Measurements from ENCODE around the gene CACHD1.

Gene CACHD1

DNA sequence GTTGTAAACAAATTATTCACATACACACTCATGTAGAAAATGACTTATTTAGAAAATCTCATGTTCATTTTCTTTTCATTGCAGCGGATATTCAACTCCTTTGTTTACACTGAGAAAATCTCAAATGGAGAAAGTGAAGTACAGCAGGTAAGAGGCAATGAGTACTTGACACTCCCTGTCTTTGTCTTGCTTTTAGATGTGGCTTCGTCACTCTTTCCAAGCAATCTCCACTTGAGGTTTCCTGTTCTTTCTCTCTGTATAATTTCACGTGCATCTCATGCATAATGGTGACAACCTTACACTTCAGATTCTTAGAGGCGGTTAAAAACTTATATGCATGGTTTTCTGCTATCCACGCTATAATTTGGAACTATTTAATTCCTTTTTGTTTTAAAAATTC lies 80.6 kb downstream of the CACHD1 start:
- DNase-seq (ENCODE audit: low read depth) = no peak

DNA sequence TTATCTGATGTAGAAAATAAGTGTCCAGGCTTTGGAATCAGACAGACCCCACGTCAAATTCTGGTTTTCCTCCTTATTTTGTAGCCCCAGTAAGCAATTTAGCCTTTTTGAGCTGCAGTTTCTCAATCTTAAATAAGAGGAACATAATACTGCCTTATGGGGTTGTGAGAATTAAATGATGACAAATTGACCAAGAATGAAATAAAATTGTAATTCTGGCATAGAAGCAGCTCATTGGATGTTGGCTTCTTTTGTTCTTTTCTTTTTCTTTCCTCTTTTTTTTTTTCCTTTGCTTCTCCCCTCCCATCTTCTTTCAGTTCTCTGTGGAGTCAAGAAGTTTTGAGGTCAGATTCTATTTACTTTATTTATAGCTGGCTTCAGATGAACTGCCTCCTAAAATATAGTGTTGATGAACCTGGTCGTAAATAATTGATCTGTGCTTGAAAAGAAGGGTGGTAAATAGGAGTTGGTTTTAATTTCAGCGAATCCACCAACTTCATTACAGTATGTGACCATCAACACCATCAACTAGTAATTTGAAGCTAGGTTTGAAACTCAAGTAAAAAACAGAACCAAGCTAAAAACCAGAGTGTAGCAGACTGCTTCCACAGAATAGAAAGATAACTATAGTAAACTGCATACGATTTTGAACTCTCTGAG lies 81.1 kb downstream of the CACHD1 start:
- no peak for DNase-seq (ENCODE audit: low read depth)

DNA sequence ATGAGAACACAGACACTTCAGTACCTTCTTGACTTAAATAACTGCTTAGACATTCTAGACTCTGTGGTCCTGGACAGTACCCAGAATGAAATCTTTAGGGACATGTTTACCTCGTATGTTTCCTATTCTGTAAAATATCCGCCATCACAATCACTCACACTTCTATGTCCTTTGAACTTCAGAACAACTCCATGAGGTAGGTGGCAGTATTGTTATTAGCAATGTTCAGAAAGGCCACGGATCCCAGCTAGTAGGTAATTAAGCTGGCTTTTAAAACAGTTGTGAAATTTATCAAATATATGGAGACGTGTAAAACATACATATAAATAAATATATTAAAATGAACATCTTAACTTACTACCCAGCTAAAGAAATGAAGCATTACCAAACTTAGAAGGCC lies 83.4 kb downstream of the CACHD1 start:
- no peak for DNase-seq (ENCODE audit: low read depth)

DNA sequence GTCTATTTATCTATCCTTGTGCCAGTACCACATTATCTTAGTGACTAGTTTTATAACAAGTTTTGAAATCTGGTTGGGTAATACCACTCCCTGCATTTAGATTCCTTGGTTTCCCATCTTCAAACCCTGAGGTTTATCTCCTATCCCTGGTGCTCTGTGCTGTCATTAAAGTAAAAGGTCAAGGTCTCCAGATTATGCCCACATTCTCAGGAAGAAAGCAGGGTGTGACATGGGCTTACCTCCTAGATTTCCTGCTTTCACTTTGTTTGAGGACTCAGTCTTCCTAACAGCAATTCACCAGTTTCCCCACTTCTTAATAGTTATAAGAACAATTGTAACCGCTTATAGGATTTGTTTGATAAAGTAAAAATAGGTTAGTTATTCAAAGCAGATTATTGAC lies 86.0 kb downstream of the CACHD1 start:
- DNase-seq (ENCODE audit: low read depth) = no peak

DNA sequence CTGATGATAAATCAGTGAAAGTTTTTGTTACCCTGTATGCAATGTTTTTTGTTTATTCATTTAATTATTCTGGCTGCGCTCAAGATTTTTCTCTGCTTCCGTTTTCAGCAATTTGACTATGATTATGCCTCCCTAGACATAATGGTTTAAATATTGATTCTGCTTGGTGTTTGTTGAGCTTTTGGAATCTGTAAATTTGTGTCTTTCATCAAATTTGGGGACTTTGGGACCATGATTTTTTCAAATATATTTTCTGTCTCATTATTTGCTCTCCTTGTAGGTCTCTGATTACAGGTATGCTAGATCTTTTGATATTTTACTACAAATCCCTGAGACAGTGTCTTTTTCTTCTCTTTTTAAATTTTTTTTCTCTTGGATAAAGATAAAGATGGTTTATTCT lies 92.1 kb downstream of the CACHD1 start:
- DNase-seq (ENCODE audit: low read depth) = no peak

DNA sequence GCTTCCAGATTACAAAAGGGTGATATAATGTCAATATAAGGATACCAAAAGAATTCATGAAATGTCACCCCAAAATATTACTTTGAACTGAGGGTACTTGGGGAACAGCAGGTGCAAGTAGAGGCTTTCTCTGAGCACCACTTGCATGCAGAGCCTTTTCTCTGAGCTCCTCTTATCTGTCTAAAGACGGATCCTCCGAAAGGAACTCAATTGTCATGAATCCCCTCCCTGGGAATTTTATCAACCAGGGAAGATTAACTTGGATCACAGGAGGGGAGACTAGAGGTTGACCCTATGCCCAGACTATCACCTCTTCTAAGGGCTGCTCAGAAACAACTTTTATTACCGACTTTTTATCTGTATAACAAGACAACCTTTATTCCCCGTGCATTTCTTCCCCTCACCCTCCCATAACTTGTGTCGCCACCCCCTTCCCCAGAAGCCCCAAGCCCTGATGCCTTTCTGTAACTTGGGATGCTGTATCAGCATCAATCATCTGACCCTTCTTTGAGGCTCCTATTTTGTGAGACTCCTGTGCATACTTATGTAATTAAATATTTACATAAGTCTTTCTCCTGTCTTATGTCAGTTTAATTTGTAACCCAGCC lies 94.1 kb downstream of the CACHD1 start:
- DNase-seq (ENCODE audit: low read depth) = no peak

DNA sequence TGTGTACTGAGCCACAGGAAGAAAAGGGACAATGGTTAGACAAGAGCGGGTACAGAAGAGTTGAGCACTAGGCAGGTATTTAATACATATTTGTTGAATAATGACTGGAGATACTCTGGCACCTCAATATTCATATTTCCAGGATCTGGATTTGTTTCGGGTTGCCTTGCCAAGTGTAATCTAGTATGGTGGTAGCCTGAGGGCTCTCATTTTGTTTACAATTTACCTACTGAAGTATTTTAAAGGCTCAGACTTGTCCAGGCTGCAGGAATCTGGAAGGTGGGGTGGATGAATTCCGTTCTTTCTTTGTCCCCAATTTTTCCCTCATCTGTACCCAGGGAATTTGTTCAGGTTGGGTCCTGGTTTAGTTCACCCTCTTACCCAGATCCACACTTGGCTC lies 95.0 kb downstream of the CACHD1 start:
- DNase-seq (ENCODE audit: low read depth) = no peak

DNA sequence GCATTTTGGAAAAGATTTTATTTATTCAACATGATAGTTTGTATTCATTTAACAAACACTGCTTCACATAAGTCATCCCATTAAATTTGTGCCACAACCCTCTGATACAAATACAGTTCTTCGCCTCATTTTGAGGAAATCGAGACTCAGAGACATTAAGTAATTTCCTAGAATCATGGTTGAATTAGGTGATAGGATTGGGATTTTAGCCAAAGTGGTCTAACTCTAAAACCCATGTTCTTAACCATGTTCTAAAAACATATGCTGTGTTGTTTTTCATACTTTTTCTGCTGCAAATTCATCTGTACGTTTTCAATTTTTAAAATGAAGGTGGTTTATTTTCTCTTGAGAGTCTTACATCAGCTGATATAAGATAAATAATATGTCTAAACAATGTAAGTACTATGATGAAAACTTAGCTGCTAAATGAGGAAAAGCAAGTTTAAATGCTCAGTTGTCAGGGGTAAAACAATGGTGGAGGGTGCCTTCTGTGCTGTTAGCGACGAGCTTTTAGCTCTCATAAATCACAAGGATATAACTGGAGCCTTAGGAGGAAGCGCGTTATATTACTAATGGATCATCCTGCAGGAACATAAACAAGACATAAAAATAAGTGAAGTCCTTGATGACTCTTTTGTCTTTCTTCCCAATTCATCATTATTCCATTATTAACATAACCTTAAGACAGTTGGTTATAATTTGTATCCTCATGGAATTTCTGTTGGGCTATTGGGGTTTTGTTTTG lies 97.7 kb downstream of the CACHD1 start:
- no peak for DNase-seq (ENCODE audit: low read depth)

DNA sequence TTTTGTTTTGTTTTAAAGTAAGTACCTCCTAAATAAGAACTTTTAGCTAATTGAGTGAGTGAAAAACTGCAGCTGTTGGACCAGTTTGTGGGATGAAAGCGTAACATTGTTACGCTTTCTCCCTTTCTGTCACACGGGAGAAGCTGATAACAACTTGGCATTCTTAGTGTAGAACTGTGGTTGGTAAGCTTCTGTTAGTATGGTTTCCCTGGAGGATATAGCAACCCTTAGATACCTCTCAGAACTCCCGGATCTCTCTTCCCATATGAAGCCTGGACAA lies 98.2 kb downstream of the CACHD1 start:
- no peak for DNase-seq (ENCODE audit: low read depth)

DNA sequence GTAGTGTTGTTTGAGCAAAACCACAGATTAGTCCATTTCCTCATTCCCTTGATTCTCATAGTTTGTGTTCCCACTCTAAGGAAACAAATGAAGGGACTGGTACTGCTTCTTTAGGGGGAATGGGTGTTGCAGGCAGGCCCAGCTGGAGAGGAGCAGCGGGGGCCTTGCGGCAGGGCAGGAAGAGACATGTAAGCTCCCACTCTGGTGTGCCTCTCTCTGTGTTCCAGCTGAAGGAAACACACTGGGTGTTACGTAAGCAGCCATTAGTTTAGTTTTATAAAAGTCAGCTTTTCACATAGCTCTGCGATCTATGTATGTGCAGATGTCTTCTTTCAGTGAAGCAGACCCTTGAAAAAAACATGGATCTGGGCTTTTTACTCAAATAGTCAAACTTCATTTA lies 99.5 kb downstream of the CACHD1 start:
- DNase-seq (ENCODE audit: low read depth) = no peak

DNA sequence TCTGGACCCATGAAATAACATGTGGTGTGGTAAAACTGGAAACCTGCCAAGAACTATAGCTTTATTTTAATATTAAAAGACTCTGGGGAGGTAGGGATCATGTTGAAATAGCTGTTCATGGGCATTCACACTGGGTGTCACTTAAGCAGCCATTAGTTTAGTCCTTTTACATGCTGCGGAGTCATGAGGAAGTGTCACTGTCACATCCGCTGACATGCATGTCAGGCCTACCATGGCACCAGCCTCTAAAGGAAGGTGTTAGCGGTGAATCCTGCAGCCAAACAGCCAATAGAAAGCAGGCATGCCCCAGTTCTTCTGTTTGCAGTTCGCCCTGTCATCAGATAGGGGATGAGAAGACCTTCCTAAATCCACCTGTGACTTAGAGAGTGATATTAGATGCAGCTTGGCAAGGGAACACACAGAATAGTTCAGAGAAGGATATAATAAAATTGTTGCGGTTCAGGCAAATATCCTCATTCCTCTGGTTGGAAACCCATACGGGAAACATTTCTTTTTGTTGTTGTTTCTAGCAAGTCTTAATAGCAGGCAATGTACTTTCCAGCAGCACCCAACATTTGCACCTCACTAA lies 100.4 kb downstream of the CACHD1 start:
- DNase-seq (ENCODE audit: low read depth) = no peak

DNA sequence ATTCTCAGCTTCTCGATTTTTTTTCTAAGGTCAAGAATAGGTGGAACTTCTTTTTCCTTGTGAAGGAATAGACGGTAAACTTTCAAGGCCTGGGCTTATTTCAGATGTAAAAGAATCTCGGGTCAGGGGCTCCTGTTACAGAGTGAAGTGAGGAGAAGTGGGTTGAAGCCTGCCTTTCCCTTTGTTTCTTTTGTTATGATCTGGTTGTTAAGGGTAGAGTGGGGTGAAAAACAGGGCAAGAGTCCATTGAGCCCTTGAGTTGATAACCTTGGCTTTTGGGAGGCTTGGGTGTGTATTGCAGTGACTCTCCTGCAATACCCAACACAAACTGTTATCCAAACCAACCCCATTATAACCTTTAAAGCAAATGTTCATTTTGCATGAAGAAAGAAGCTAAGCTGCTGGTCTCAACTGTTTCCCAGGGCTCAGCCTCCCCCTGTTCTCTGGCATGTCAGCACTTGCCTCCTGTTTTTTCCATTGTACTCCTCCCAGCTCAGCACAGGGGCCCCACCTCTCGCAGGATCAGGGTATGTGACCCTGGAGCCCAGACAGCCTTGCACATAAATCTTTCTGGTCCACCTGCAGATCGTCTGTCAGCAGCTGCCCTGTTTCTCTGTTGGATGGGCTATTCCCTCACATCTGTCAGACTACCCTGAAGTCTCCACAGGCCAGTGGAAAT lies 102.4 kb downstream of the CACHD1 start:
- no peak for DNase-seq (ENCODE audit: low read depth)

DNA sequence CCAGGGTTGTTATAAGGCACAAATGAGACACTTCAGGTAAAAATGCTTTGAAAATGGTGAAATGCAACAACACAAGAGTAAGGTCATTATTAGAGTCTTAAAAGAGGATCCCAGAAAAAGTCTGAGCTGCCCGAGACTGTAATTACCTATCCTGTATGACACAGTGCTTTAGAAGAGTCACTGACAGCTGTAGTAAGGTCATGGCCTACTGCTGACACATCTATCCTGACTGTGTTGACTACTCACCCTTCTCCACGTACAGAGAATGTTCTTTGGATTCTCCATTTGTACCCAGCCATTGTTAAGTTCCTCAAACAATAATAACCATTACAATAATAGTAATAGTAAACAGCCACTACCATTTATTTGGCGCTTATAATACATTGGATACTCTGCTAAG lies 104.4 kb downstream of the CACHD1 start:
- DNase-seq (ENCODE audit: low read depth) = no peak

DNA sequence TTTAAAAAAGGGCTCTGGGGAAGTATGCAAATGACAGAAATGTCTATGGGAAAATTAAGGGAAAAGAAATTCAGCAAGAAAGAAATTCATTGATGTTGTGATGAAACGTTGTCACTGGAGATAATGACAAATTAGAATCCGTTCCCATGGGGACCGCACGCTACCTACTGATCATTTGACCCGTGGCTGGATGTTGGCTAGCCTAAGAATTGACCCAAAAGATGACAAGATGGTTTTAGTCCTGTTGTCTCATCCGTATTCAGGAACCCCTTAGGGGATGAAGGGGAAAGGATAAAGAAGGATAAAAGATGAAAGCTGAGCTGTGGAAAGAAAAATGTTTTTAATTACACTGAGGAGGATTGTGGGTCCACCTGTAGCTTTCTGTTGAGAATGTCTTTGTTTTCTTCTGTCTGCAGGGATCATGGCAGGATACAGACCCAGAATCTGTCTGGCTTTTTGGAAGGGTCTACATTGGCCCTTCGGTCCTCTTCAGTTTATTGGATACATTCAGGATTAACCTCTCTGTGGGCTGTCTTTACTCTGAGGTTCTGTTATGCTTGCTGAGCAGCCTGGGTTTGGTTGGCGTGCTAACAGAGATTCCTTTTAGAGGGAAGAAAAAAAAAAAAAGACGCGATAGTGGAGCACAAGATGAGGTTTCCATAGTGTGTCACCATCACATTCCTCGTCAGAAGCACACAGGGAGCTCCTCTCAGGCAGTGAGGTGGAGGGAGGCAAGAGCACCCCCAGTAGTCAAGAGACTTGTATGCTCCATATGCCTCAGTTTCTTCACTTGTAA lies 106.2 kb downstream of the CACHD1 start:
- no peak for DNase-seq (ENCODE audit: low read depth)

DNA sequence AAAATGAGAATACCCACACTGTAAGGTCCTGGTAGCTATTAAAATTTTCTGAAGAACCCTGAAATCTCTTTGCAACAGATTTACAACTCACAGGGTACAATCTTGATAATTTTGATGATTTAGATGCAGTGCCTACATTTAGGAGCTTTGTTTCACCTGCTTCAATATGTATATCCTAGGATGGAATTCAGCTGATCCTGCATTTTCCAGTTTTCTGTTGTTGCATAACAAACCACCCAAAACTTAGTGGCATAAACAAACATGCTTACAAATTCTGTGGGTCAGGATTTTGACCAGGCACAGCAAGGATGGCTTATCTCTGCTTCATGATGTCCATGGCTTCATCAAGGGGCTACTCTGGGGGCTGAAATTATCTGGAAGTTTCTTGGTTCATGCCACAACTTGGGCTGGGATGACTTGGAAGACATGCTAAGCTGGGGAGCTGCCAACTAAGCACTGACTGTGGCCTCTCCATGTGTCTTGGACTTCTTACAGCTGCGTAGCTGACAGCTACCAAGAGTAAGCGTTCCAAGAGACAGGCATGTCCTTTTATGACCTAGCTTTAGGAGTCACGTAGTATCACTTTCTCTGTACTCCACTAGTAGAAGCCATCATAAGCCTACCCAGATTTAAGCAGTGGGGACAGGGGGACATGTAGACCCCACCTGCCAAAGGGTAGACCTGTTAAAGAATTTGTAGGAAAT lies 108.5 kb downstream of the CACHD1 start:
- no peak for DNase-seq (ENCODE audit: low read depth)

DNA sequence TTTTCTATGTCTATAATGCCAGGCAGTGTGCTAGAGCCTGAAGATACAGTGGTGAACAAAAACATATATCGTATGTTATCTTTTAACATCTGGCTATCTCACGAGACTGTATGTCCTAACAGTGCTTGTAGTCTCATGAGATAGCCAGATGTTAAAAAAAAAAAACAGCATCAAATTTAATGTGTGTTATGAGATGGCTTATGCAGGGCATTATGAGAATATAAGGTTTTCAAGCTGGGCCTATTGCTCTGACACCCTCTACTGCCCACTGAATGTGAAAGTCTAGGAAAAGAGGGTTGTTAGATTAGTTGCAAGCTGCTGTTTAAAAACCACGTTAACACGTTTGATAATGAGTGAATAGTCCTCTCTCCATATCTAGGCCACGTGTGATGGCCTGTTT lies 109.8 kb downstream of the CACHD1 start:
- no peak for DNase-seq (ENCODE audit: low read depth)

DNA sequence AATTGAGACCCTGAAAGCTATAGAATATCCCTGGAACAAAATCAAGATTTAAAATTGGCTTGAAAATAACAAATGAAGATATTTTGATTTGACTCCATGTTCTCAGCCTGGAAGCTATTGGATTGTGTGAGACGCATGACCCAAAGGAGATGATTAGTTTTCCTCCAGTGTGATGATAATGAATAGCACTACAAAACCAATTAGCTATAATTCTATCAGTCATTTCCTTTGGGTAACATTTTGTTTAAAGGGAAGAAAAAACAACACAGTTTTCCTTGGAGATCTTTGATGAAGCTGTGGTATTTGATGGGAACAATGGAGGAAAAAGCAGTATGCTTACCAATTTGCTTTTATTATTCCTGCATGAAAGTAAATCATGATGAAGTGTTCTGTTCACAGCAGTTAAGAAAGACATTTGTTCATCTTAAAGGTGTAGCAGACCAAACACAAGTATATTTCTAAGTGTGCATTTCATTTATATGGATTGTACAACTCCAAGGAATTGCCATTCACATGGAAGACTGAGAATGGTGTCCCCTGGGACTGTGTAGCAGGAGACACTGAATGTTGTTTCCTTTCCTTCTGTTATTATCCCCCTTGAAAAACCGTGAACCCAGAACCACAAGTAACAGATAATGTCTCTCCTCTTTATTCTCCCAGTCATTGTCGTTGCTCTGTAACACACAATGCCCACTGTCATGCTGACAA lies 111.4 kb downstream of the CACHD1 start:
- no peak for DNase-seq (ENCODE audit: low read depth)

DNA sequence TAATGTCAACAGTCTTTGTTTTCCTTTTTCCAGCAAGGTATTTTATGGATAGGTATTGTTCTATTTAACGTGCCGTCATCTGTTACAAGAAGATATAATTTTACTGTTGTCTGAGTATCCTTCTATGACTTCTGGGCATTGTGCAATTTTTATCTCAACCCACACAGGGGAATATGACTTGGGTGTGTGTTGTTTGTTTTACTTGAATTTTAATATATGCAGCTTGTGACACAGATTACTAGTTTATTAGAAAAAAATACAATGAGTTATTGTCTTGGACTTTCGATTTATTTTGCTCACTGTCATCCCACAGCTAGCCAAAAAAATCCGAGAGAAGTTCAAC lies 111.9 kb downstream of the CACHD1 start:
- no peak for DNase-seq (ENCODE audit: low read depth)

DNA sequence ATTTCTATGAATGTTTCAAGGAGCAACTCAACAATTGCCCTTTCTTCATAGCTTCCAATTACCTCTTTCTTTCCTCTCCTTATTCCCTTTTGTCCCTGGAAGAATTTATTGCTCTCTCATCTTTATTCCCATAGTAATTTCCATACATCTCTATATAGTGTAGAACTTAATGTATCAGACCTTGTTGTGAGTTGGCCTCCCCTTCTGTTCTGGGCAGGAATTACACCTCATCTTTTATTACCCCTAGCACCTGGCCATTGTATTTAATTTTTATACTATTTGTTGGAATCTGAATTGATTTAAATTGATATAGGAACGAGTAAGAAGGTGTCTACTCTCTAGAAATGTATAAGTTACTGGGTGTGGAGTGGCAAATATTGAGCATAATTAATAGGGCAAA lies 114.5 kb downstream of the CACHD1 start:
- no peak for DNase-seq (ENCODE audit: low read depth)

DNA sequence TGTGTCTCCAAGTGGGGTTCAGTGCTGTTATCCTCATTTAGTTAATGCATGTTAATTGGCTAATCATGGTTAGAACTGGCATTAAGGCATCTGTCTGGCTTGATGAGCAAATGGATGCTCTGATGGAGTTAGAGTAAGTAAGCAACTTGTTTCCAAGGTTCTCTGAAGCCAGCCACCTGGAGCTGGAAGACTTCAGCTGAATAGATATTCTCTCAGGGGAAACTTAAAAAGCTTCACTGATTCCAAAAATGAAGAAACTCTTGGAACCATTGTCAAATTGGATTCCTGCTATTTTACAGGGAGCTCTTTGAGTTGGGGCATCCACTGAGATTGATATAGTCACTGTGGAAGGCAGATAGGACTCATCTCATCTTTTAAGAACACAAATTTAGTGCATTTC lies 118.9 kb downstream of the CACHD1 start:
- no peak for DNase-seq (ENCODE audit: low read depth)

DNA sequence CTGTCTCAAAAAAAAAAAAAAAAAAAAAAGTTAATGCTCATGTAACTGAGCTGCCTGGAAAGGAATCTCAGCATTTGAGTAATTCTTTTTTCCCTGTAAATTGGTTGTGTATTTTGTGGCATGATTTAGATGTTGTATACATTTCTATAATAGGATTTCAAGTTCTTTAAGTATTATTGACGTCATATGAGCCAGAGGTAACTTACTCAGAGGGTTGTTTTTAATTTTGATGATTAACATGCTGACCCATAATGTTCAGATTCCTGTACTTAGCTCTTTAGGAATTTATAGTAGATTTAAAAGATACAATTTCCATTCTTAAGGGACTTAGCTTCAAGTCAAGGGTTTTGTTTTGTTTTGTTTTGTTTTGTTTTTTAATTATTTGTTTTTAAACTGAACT lies 120.4 kb downstream of the CACHD1 start:
- DNase-seq (ENCODE audit: low read depth) = no peak

Data from stimulated activated CD8-positive, alpha-beta memory T cell treated with anti-CD3 and anti-CD28 coated beads, Interleukin-12 subunit alpha, Interleukin-12 subunit beta, amount 100 ng/mL, for 4 hours (primary cell).